Activated naive CD4-positive, alpha-beta T cell treated with anti-CD3 and anti-CD28 coated beads for 36 hours (primary cell): ENCODE results near the gene NUP160. TPM values are rescaled to one million over a fixed set of nuclear protein-coding genes. Genes with fewer than 3 reads are reported as not detected.
"Not testable (repeated sequence)": the region's sequence is repeated elsewhere in the genome, so short reads cannot be mapped to it uniquely, and the experiment has no call there.

Experiments
- CTCF ChIA-PET: fragments of 350-600 bp; sonication (Branson Sonifier 250); formaldehyde crosslinking; loops from one replicate; lab custom pipeline; 2021; ENCODE audit warnings: antibody characterized with exemption; lab: Charles Lee
- DNase-seq: peaks from one replicate; pipeline ENCODE4 v3.0.0-alpha.2; 2020
- H3K27ac Mint-ChIP-seq: one replicate; pipeline ENCODE4 v1.8.0; 2021; ENCODE audit warnings: mild to moderate bottlenecking, mixed read lengths
- H3K27me3 Mint-ChIP-seq: one replicate; pipeline ENCODE4 v1.8.0; 2021; ENCODE audit warnings: low read depth, mixed read lengths
- H3K36me3 Mint-ChIP-seq: one replicate; pipeline ENCODE4 v1.8.0; 2021; ENCODE audit warnings: low read depth, mixed read lengths
- H3K4me1 Mint-ChIP-seq: one replicate; pipeline ENCODE4 v1.8.0; 2021; ENCODE audit warnings: low read depth, mixed read lengths
- H3K4me3 Mint-ChIP-seq: one replicate; pipeline ENCODE4 v1.8.0; 2021; ENCODE audit warnings: mild to moderate bottlenecking, moderate library complexity, mixed read lengths
- H3K9me3 Mint-ChIP-seq: one replicate; pipeline ENCODE4 v1.8.0; 2021; ENCODE audit warnings: mixed read lengths
- intact Hi-C: fragments of 100-400 bp; cut with micrococcal nuclease; formaldehyde crosslinking; loops from one replicate; pipeline ENCODE4 v1.15.1; 2023
- total RNA-seq, 2 experiments: library from RNA; stranded (reverse); gene quantifications; one replicate each; pipeline ENCODE4 v1.2.3, GENCODE V29; 2021

The NUP160 gene
- total RNA-seq, 2 experiments from 2014 or later: 64.7 to 64.8 TPM

DNA sequence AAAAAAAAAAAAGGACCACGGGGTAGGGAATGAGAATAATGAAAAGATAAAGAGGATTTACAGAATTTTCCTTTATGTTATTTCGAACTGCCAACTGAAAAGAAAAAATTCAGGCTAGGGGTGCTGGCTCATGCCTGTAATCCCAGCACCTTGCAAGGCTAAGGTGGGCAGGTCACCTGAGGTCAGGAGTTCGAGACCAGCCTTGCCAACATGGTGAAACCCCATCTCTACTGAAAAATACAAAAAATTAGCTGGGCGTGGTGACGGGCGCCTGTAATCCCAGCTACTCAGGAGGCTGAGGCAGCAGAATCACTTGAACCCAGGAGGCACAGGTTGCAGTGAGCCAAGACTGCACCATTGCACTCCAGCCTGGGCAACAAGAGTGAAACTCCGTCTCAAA is 105.7 kb downstream of the NUP160 start:
- CTCF ChIA-PET: interaction anchor here (0.6 kb wide), 1 partner anchor 13 kb away, joined by 3 read pairs; no protein-coding TSS in a partner anchor
- H3K4me1 Mint-ChIP-seq, DNase-seq, H3K27ac Mint-ChIP-seq, H3K4me3 Mint-ChIP-seq, H3K9me3 Mint-ChIP-seq, intact Hi-C loops, H3K27me3 Mint-ChIP-seq: not testable (repeated sequence)
- H3K36me3 Mint-ChIP-seq: peaks cover 32% of the 10 kb centered on the region

DNA sequence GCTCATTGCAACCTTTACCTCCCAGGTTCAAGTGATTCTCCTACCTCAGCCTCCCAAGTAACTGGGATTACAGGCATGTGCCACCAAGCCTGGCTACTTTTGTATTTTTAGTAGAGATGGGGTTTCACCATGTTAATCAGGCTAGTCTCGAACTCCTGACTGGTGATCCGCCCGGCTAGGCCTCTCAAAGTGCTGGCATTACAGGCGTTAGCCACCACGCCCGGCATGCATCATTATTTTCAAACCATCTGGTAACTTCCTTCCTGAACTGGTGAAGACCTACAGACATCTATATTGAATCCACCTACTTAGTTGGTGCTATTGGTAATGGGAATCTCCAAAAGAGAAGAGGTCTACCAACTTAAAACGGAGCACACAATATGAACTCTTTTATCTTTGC is 110.3 kb downstream of the NUP160 start:
- H3K4me3 Mint-ChIP-seq, H3K4me1 Mint-ChIP-seq, H3K27me3 Mint-ChIP-seq, H3K9me3 Mint-ChIP-seq, intact Hi-C loops, DNase-seq, H3K27ac Mint-ChIP-seq, CTCF ChIA-PET: not testable (repeated sequence)
- H3K36me3 Mint-ChIP-seq: peaks cover 36% of the 10 kb centered on the region

DNA sequence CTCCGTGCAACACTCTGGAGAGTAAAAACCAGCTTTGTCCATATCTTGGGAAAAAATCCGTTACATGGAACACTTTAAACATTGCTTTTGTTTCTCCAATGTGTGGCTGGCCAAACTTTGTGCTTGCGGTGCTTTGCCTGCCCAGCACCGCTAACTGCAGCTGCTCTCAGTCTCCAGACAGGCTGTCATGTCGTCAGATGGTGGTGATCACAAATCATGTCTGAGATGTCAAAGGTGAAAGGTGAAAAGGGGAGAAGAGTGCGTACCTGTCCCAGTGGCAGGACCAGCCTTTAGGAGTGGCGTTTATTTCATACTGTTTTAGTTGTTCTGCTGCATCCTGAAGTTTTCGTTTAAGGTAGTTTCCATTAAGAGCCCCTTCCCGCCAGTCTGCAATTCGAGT is 115.9 kb downstream of the NUP160 start:
- Mint-ChIP-seq H3K4me1 (no peaks in the 10 kb centered on the region), H3K4me3 (no peak overlapping the region), H3K27ac (peak overlapping the region; percentile 0), H3K9me3 (no peaks in the 10 kb centered on the region), H3K27me3 (no peaks in the 10 kb centered on the region), H3K36me3 (peaks cover 55% of the 10 kb centered on the region)
- CTCF ChIA-PET: no interaction called here
- DNase-seq: no peak
- intact Hi-C loops: no loop called here

DNA sequence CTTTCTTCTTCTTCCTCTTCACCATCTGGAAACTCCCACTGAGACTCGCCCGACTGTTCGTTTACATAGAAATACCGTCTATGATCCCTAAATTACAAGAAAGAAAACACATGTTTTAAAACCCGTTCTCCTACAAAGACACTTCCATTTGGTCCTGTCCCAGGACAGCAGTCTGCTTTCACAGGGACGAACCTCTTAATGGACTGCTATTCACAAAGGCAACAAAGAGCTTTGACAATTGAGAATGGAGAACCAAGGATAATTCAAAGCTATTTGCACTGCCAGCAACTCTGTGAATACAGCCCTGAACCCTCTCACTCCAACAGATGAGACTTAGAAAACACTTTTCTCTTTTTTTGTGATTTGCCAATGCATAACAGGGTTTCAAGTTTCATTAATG is 116.7 kb downstream of the NUP160 start:
- Mint-ChIP-seq H3K36me3 (peaks cover 53% of the 10 kb centered on the region), H3K4me1 (no peaks in the 10 kb centered on the region), H3K4me3 (no peak overlapping the region), H3K9me3 (no peaks in the 10 kb centered on the region), H3K27ac (no peak overlapping the region), H3K27me3 (no peaks in the 10 kb centered on the region)
- intact Hi-C loops: no loop called here
- DNase-seq: no peak
- CTCF ChIA-PET: interaction anchor here (0.7 kb wide), 1 partner anchor 30 kb away, joined by 4 read pairs; no protein-coding TSS in a partner anchor

Other genes starting within 250 kb of the NUP160 start
- gene MTCH2, start 205.8 kb downstream of the NUP160 start, total RNA-seq: 10 to 100 TPM; 93.7 to 95.1 TPM
- 1 to 10 TPM; 1.3 to 2.2 TPM for gene AGBL2, start 133.0 kb downstream of the NUP160 start, total RNA-seq
- gene FNBP4, start 81.0 kb downstream of the NUP160 start, total RNA-seq: 100 to 1,000 TPM; 123 to 127 TPM
- gene PTPRJ, start 132.2 kb upstream of the NUP160 start, total RNA-seq: 10 to 100 TPM in 1 of 2 experiments, 1 to 10 TPM in 1; 8.2 to 10.7 TPM